A549 (cell line): ENCODE measurements around the gene FBXO31. TPM values are rescaled to one million over a fixed set of nuclear protein-coding genes. Genes with fewer than 3 reads are reported as not detected.

Experiments used
- ATAC-seq, 2 experiments: fragments of 200-7000 bp in 1 of 2; fragments of >200 bp in 1 of 2; cut with Nextera tagmentation in 1 of 2; cut with Tn5 transposase in 1 of 2; 3 replicates each; pipeline versions ENCODE4 v1.8.0 to v1.9.1; 2018 to 2020; ENCODE audit warnings: mild to moderate bottlenecking in 1 of 2, moderate library complexity in 1 of 2
- CTCF ChIA-PET: fragments of 300-600 bp; sonication (Branson Sonifier 250); formaldehyde crosslinking; extraction: SDS; loops from one replicate; lab custom pipeline; 2021; ENCODE audit warnings: antibody characterized with exemption, inconsistent platforms; lab: Yijun Ruan, JAX
- POLR2A ChIA-PET: fragments of 350-600 bp; formaldehyde crosslinking; extraction: SDS; loops from one replicate; lab custom pipeline; 2021; ENCODE audit warnings: antibody characterized with exemption, inconsistent platforms; lab: Yijun Ruan, JAX
- DNase-seq, 2 experiments: peaks; one replicate each; pipeline versions ENCODE4 v3.0.0 to v3.0.0-alpha.2; 2011 to 2016; ENCODE audit warnings: low read depth in 1 of 2, low spot score in 1 of 2
- FAIRE-seq: peaks from 2 replicates; lab custom pipeline; 2011; peaks lifted over from hg19 to GRCh38; lab: Jason Lieb, UNC
- H3K27ac ChIP-seq, 2 experiments: fragments of >200 bp; sonication (Bioruptor Twin); formaldehyde crosslinking; 3 replicates each; pipeline ENCODE4 v1.5.1; 2016 to 2017
- H3K4me1 ChIP-seq: fragments of >200 bp; sonication (Bioruptor Twin); formaldehyde crosslinking; 3 replicates; pipeline ENCODE4 v1.6.1; 2016
- H3K4me2 ChIP-seq: fragments of >200 bp; sonication (Bioruptor Twin); formaldehyde crosslinking; 3 replicates; pipeline ENCODE4 v1.6.1; 2016
- H3K4me3 ChIP-seq: fragments of >200 bp; sonication (Bioruptor Twin); formaldehyde crosslinking; 3 replicates; pipeline ENCODE4 v1.5.1; 2016
- H3K9me3 ChIP-seq: fragments of >200 bp; sonication (Bioruptor Twin); formaldehyde crosslinking; 3 replicates; pipeline ENCODE4 v1.6.1; 2016
- ATOH8 ChIP-seq: fragments of 250-450 bp; sonication (Bioruptor Pico); IDR thresholded peaks from 2 replicates; pipeline ENCODE4 v1.5.0; 2020; ENCODE audit warnings: low read depth, mild to moderate bottlenecking, moderate library complexity
- BCL3 ChIP-seq: fragments of >200 bp; sonication (Bioruptor Twin); formaldehyde crosslinking; IDR thresholded peaks from 3 replicates; pipeline ENCODE4 v1.6.1; 2016
- CHD4 ChIP-seq: fragments of 200-600 bp; sonication (generic); IDR thresholded peaks from 2 replicates; pipeline ENCODE4 v1.6.1; 2016; ENCODE audit warnings: antibody characterized with exemption, mild to moderate bottlenecking, borderline replicate concordance
- E2F6 ChIP-seq: IDR thresholded peaks from 2 replicates; pipeline ENCODE4 v1.6.1; 2012; ENCODE audit warnings: low read depth, borderline replicate concordance
- EHF ChIP-seq: fragments of 250-450 bp; sonication (Bioruptor Pico); IDR thresholded peaks from 2 replicates; pipeline ENCODE4 v1.5.0; 2020; ENCODE audit warnings: mild to moderate bottlenecking
- EP300 ChIP-seq, 2 experiments: fragments of >200 bp; sonication (Bioruptor Twin); formaldehyde crosslinking; IDR thresholded peaks; 2 replicates in 1 of 2; 3 replicates in 1 of 2; pipeline ENCODE4 v1.6.1; 2016 to 2017
- ESRRA ChIP-seq: fragments of 150-350 bp; IDR thresholded peaks from 2 replicates; pipeline ENCODE4 v1.6.1; 2014; ENCODE audit warnings: mild to moderate bottlenecking, low read length, borderline replicate concordance
- FOSL2 ChIP-seq, 2 experiments: fragments of 450-650 bp in 1 of 2; fragments of >200 bp in 1 of 2; sonication (Bioruptor Twin) in 1 of 2; formaldehyde crosslinking; IDR thresholded peaks; 2 replicates each; pipeline versions ENCODE4 v1.5.0 to v1.6.1; 2016 to 2020; ENCODE audit warnings: mild to moderate bottlenecking in 1 of 2, moderate library complexity in 1 of 2
- HES2 ChIP-seq: fragments of >200 bp; sonication (Bioruptor Twin); formaldehyde crosslinking; IDR thresholded peaks from 2 replicates; pipeline ENCODE4 v1.6.1; 2016
- HEYL ChIP-seq: fragments of 250-450 bp; sonication (Bioruptor Pico); IDR thresholded peaks from 2 replicates; pipeline ENCODE4 v1.8.0; 2021; ENCODE audit warnings: mild to moderate bottlenecking, moderate library complexity
- HMGXB4 ChIP-seq: fragments of 250-450 bp; sonication (Bioruptor Pico); IDR thresholded peaks from 2 replicates; pipeline ENCODE4 v1.5.0; 2021; ENCODE audit warnings: mild to moderate bottlenecking, moderate library complexity, borderline replicate concordance
- HOXA7 ChIP-seq: fragments of 250-450 bp; sonication (Bioruptor Pico); IDR thresholded peaks from 2 replicates; pipeline ENCODE4 v1.5.0; 2020; ENCODE audit warnings: mild to moderate bottlenecking, moderate library complexity
- HOXB13 ChIP-seq: fragments of 250-450 bp; sonication (Bioruptor Pico); IDR thresholded peaks from 2 replicates; pipeline ENCODE4 v1.5.0; 2020; ENCODE audit warnings: low read depth, mild to moderate bottlenecking, moderate library complexity
- JUNB ChIP-seq: fragments of >200 bp; sonication (Bioruptor Twin); formaldehyde crosslinking; IDR thresholded peaks from 2 replicates; pipeline ENCODE4 v1.6.1; 2016
- KDM1A ChIP-seq: fragments of 200-600 bp; sonication (generic); IDR thresholded peaks from 2 replicates; pipeline ENCODE4 v1.6.1; 2016; ENCODE audit warnings: low read depth, mild to moderate bottlenecking
- MAFK ChIP-seq: fragments of 450-650 bp; IDR thresholded peaks from 2 replicates; pipeline ENCODE4 v1.6.1; 2014; ENCODE audit not compliant: partially characterized antibody
- MAZ ChIP-seq: fragments of 150-350 bp; IDR thresholded peaks from 2 replicates; pipeline ENCODE4 v1.6.1; 2014; ENCODE audit warnings: antibody characterized with exemption, low read depth, low read length, borderline replicate concordance
- POLR2AphosphoS2 ChIP-seq: conservative IDR thresholded peaks from 2 replicates; pipeline ENCODE4 v1.6.1; 2012; ENCODE audit warnings: low read length, improper control_type of control experiment, inconsistent platforms
- RAD21 ChIP-seq, 2 experiments: fragments of >200 bp in 1 of 2; sonication (Bioruptor Twin) in 1 of 2; formaldehyde crosslinking in 1 of 2; IDR thresholded peaks in 1 of 2; conservative IDR thresholded peaks in 1 of 2; 2 replicates in 1 of 2; 3 replicates in 1 of 2; pipeline ENCODE4 v1.6.1; 2012 to 2018; ENCODE audit warnings: inconsistent platforms in 1 of 2
- RFX5 ChIP-seq: fragments of 450-650 bp; IDR thresholded peaks from 2 replicates; pipeline ENCODE4 v1.7.1; 2014; ENCODE audit warnings: antibody characterized with exemption, mild to moderate bottlenecking, moderate library complexity
- SMC3 ChIP-seq: fragments of >200 bp; sonication (Bioruptor Twin); formaldehyde crosslinking; IDR thresholded peaks from 3 replicates; pipeline ENCODE4 v1.6.1; 2018; ENCODE audit warnings: inconsistent platforms
- SREBF2 ChIP-seq: fragments of 450-650 bp; IDR thresholded peaks from 2 replicates; pipeline ENCODE4 v1.6.1; 2014; ENCODE audit warnings: mild to moderate bottlenecking, moderate library complexity
- TP53 ChIP-seq: fragments of 250-450 bp; sonication (Bioruptor Pico); IDR thresholded peaks from 2 replicates; pipeline ENCODE4 v1.5.0; 2021; ENCODE audit warnings: mild to moderate bottlenecking, moderate library complexity
- ZSCAN20 ChIP-seq: fragments of 250-450 bp; sonication (Bioruptor Pico); IDR thresholded peaks from 2 replicates; pipeline ENCODE4 v1.8.0; 2022; ENCODE audit warnings: mild to moderate bottlenecking, moderate library complexity
- WGBS: methylation state at CpG from one replicate; pipeline ENCODE4 v1.1.6; 2017; ENCODE audit errors: missing lambda C conversion rate; 5-methylcytosine and 5-hydroxymethylcytosine counted together
- polyA plus RNA-seq, 4 experiments: library from polyadenylated mRNA; depleted of rRNA in 3 of 4; stranded (reverse); fragments of >200 nt; fragmentation: RNase III in 1 of 4; extraction: RNeasy Plus Mini Kit Qiagen cat#74134 plus additional on column Dnase treatment in 1 of 4; gene quantifications; 2 replicates in 3 of 4; 3 replicates in 1 of 4; pipeline ENCODE4 v1.2.3, GENCODE V29; 2011 to 2017

Gene FBXO31
- polyA plus RNA-seq, 2 of the 4 experiments (the other 2 are of a cell fraction): 10.5 to 11.1 TPM

- POLR2A ChIA-PET: no interaction called here
- TF ChIP-seq SREBF2: no peak
- no peak for TF ChIP-seq FOSL2 (IDR thresholded peaks at IDR 0.05)
- no peak for TF ChIP-seq FOSL2 (CRISPR knock-in tag; IDR thresholded peaks at IDR 0.05)
- TF ChIP-seq RFX5: no peak
- no peak for TF ChIP-seq ZSCAN20 (CRISPR knock-in tag)
- TF ChIP-seq HOXA7 (CRISPR knock-in tag): no peak
- TF ChIP-seq JUNB: no peak
- DNase-seq (no peak), FAIRE-seq (no peak), ATAC-seq (no peak)
- WGBS: 90% methylated on average over 12 of the region's 12 CpGs
- Histone ChIP-seq H3K9me3 (0 out of 3 replicates have a peak, but pooled peaks cover 4% of the 10 kb centered on the region), H3K27ac (no peak overlapping the region), H3K4me3 (no peak overlapping the region), H3K4me2 (no peak overlapping the region), H3K4me1 (no peaks in the 10 kb centered on the region)
- CTCF ChIA-PET: interaction anchor here (0.9 to 2.7 kb wide), 4 partner anchors 10 to 210 kb away, joined by 3 to 28 read pairs (median 11); no protein-coding TSS in a partner anchor
These were observed 42.4 kb upstream of the FBXO31 start for GRCh38 chr16:87425941-87426340.

GRCh38 chr16:87424266-87424665 lies 40.7 kb upstream of the FBXO31 start:
- Histone ChIP-seq H3K4me3 (no peak overlapping the region), H3K4me1 (no peaks in the 10 kb centered on the region), H3K9me3 (0 out of 3 replicates have a peak, but pooled peaks cover 4% of the 10 kb centered on the region), H3K27ac (no peak overlapping the region), H3K4me2 (no peak overlapping the region)
- 88% methylated on average over 8 of the region's 12 CpGs for WGBS
- TF ChIP-seq ZSCAN20 (CRISPR knock-in tag) (no peak), SMC3 (no peak), MAZ (no peak), TP53 (no peak), HOXB13 (no peak), HEYL (CRISPR knock-in tag) (no peak), POLR2AphosphoS2 (no peak), RAD21 (conservative IDR thresholded peaks at IDR 0.05 in 1 of 2, IDR thresholded peaks at IDR 0.05 in 1 of 2) (no peak), MAFK (no peak), HES2 (no peak), RFX5 (no peak), EP300 (IDR thresholded peaks at IDR 0.05) (no peak), BCL3 (no peak), KDM1A (no peak), HMGXB4 (CRISPR knock-in tag) (no peak), E2F6 (no peak), EHF (no peak), ESRRA (no peak), CHD4 (no peak), ATOH8 (no peak)
- no peak for DNase-seq
- no peak for FAIRE-seq
- ChIA-PET CTCF (interaction anchor here (0.6 to 11.2 kb wide), 5 partner anchors 37 to 212 kb away, joined by 3 to 153 read pairs (median 4); no protein-coding TSS in a partner anchor), POLR2A (no interaction called here)
- peak in 1 of 2 experiments; percentile 24; a peak in 1 of 6 replicates for ATAC-seq
